Vagina (tissue), 2 donors: ENCODE data around the gene MRNIP.

Experiments
- CTCF ChIP-seq, 3 experiments: fragments of 450-650 bp in 2 of 3; fragments of 200-600 bp in 1 of 3; sonication (generic) in 1 of 3; IDR thresholded peaks; one replicate each; pipeline ENCODE4 v1.5.1; 2017 to 2019; ENCODE audit warnings: antibody characterized with exemption in 3 of 3, mild to moderate bottlenecking in 2 of 3, moderate library complexity in 2 of 3
- POLR2A ChIP-seq, 2 donors: fragments of 450-650 bp; IDR thresholded peaks; one replicate each; pipeline ENCODE4 v1.6.1; 2017; ENCODE audit warnings: antibody characterized with exemption in 2 of 2, mild to moderate bottlenecking in 2 of 2, moderate library complexity in 2 of 2

- no peak for TF ChIP-seq POLR2A (IDR thresholded peaks at IDR 0.05)
- no peak for TF ChIP-seq CTCF (IDR thresholded peaks at IDR 0.05)
These were observed 28.5 kb upstream of the MRNIP start for GRCh38 chr5:179887095-179887494.
